Osteoblast (primary cell): Measurements from ENCODE around the gene AIPL1. TPM values are rescaled to one million over a fixed set of nuclear protein-coding genes. Genes with fewer than 3 reads are reported as not detected.

Source experiments
- DNase-seq: peaks from one replicate; pipeline ENCODE4 v3.0.0; 2011; ENCODE audit warnings: low spot score, mixed read lengths; ENCODE audit not compliant: insufficient read length; ENCODE audit errors: missing footprints
- H2AFZ ChIP-seq: 2 replicates; pipeline ENCODE4 v1.6.0; 2011; ENCODE audit warnings: mild to moderate bottlenecking, low read length
- H3K27ac ChIP-seq: 2 replicates; pipeline ENCODE4 v1.5.1; 2011; ENCODE audit warnings: mild to moderate bottlenecking, low read depth, low read length, moderate library complexity
- H3K27me3 ChIP-seq: 2 replicates; pipeline ENCODE4 v1.6.0; 2012; ENCODE audit warnings: mild to moderate bottlenecking, control low read depth, inconsistent platforms, low read length, moderate library complexity; ENCODE audit not compliant: insufficient read depth
- H3K36me3 ChIP-seq: 2 replicates; pipeline ENCODE4 v1.5.1; 2011; ENCODE audit warnings: mild to moderate bottlenecking, low read length, control low read depth, moderate library complexity; ENCODE audit not compliant: insufficient read depth
- H3K4me1 ChIP-seq: 2 replicates; pipeline ENCODE4 v1.5.1; 2011; ENCODE audit warnings: mild to moderate bottlenecking, low read length, control low read depth, moderate library complexity; ENCODE audit not compliant: insufficient read depth
- H3K4me2 ChIP-seq: 2 replicates; pipeline ENCODE4 v1.6.0; 2011; ENCODE audit warnings: mild to moderate bottlenecking, low read length; ENCODE audit not compliant: insufficient read depth
- H3K4me3 ChIP-seq: fragments of 200-600 bp; sonication (generic); 3 replicates; pipeline ENCODE4 v1.5.1; 2012; ENCODE audit warnings: mild to moderate bottlenecking, low read length, inconsistent platforms; ENCODE audit not compliant: insufficient read depth
- H3K79me2 ChIP-seq: 2 replicates; pipeline ENCODE4 v1.6.0; 2012; ENCODE audit warnings: mild to moderate bottlenecking, low read length, control low read depth, inconsistent platforms; ENCODE audit not compliant: insufficient read depth
- H3K9me3 ChIP-seq: 2 replicates; pipeline ENCODE4 v1.5.1; 2011; ENCODE audit warnings: low read depth, low read length, control low read depth
- H4K20me1 ChIP-seq: 2 replicates; pipeline ENCODE4 v1.6.0; 2012; ENCODE audit warnings: mild to moderate bottlenecking, low read length, control low read depth; ENCODE audit not compliant: insufficient read depth
- total RNA-seq: library from RNA; depleted of rRNA; stranded (reverse); fragments of >200 nt; gene quantifications from 2 replicates; pipeline ENCODE4 v1.2.3, GENCODE V29; 2012
- TF ChIP-seq, protein P1 (sequence below): IDR thresholded peaks from 2 replicates; pipeline ENCODE4 v1.5.1; 2011; ENCODE audit warnings: mild to moderate bottlenecking, low read depth, low read length, moderate library complexity; ENCODE audit errors: extremely low read depth

The AIPL1 gene
- total RNA-seq, 1 donor = not detected

DNA sequence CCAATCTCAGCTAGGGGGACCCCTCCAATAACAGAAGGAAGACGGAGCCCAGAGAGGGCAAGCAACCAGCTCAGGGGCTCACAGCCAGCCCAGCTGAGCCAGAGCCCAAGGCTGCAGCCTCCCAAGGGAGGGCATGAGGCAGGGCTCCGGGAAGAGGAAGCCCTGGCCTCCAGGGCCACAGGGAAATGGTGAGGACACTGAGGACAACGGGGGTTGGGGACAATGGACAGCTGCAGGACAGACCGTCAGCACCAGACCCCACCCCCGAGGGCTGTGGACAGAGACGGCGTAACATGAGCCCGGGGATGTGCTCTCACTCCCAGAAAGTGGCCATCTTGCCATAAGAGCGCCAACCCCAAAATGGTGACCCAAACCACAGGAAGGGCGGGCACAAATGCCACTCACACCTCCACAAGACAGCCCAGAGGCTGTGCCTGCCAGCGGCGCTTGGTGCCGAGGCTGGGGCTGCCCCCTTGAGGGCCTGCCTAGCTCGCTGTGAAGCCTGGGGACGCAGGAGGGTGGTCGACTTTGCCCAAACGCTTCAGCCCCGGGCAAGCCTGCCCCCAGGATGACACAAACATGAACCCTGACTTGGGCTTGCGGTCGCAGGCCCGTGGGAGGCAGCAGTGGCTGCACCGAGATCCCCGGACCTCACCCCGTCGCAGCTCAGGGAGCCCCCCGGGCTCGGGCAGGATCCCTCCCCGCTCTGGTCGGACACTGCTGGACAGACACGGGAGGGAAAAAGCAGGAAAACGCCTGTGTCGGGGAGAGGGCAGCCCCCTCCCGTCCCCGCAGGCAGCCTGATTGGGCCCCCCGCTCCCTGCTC, 19.8 kb upstream of the AIPL1 start:
- peaks cover 4% of the 10 kb centered on the region for H3K27me3 ChIP-seq
- H3K79me2 ChIP-seq = no peaks in the 10 kb centered on the region
- TF ChIP-seq, protein P1, sequence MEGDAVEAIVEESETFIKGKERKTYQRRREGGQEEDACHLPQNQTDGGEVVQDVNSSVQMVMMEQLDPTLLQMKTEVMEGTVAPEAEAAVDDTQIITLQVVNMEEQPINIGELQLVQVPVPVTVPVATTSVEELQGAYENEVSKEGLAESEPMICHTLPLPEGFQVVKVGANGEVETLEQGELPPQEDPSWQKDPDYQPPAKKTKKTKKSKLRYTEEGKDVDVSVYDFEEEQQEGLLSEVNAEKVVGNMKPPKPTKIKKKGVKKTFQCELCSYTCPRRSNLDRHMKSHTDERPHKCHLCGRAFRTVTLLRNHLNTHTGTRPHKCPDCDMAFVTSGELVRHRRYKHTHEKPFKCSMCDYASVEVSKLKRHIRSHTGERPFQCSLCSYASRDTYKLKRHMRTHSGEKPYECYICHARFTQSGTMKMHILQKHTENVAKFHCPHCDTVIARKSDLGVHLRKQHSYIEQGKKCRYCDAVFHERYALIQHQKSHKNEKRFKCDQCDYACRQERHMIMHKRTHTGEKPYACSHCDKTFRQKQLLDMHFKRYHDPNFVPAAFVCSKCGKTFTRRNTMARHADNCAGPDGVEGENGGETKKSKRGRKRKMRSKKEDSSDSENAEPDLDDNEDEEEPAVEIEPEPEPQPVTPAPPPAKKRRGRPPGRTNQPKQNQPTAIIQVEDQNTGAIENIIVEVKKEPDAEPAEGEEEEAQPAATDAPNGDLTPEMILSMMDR = no peak
- H3K9me3 ChIP-seq = no peaks in the 10 kb centered on the region
- no peak overlapping the region for H3K27ac ChIP-seq
- peak overlapping the region; percentile 55 for H3K4me3 ChIP-seq
- H3K4me1 ChIP-seq = peaks cover 16% of the 10 kb centered on the region
- peak; percentile 85 for DNase-seq
- H4K20me1 ChIP-seq = no peaks in the 10 kb centered on the region
- H2AFZ ChIP-seq = peak overlapping the region; percentile 59
- H3K36me3 ChIP-seq = peaks cover 5% of the 10 kb centered on the region
- peak overlapping the region; percentile 69 for H3K4me2 ChIP-seq

DNA sequence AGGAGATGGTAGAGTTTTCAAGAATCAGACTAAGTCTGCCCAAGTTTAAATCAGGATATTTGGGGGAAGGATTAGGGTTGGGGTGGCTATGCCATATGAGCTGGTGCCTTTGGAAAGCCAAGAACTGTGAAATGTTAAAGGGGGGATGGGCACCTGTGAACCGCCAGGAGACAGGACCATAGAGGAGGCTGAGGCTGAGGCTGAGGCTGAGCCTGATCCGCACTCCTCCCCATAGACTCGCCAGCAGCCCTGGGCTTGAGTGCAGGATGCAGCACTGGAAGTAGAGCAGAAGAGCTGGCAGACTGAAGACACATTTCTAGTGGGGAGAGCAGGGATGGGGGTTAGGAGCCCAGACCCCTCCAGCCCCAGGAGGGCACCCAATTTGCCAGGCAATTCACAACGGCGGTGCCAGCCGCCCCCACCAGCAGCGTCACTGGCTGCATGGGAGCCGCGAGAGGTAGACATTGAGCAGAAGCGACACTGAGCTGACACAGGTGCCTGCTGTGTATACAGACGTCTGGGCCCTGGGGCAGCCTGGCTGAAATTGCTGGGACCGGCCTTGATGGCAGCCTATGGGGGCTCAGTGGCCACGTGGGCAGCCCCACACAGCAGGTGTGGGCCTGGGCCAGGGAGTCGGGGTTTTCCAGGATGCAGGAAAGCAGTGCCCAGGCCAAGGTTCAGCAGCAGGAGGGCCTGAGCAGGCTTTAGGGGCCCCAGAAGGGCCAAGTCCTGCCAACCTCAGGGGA, 18.5 kb upstream of the AIPL1 start:
- no peak overlapping the region for H3K4me2 ChIP-seq
- H3K79me2 ChIP-seq = no peaks in the 10 kb centered on the region
- peaks cover 4% of the 10 kb centered on the region for H3K27me3 ChIP-seq
- no peak overlapping the region for H3K27ac ChIP-seq
- TF ChIP-seq, protein P1 = no peak
- no peak overlapping the region for H2AFZ ChIP-seq
- H4K20me1 ChIP-seq = no peaks in the 10 kb centered on the region
- peaks cover 16% of the 10 kb centered on the region for H3K4me1 ChIP-seq
- H3K36me3 ChIP-seq = peaks cover 12% of the 10 kb centered on the region
- peak; percentile 74 for DNase-seq
- H3K9me3 ChIP-seq = no peaks in the 10 kb centered on the region
- H3K4me3 ChIP-seq = no peak overlapping the region

DNA sequence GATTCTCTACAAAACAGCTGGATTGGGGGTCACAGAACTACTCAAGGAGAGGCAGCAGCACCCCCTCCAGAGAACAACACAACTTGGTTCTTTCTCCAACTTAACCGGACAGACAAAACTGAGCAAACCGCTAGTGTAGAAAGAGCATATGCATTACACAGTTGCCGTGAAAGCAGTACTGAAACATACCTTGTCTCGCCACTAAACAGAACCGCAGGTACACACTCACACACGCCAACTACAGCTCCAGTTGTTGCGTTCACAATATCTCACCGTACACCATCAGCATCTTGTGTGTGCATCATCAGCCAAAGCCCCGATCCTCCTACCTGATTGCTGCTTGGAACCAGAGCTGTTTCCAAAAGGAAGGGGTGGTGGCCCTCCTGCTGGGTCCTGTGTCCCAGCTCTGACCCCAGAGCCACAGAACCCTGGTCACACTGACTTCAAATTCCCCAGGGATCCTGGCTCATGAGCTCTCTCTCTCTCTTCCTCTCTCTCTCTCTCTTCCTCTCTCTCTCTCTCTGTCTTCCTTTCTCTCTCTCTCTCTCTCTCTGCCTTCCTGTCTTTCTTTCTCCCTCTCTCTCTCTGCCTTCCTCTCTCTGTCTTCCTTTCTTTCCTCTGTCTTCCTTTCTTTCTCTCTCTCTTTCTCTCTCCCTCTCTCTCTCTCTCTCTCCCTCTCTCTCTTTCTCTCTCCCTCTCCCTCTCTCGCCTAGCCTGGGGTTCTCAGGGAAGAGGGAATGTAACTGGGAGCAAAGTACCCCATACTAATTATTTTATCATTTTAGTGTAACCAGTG, 17.7 kb upstream of the AIPL1 start:
- peaks cover 16% of the 10 kb centered on the region for H3K4me1 ChIP-seq
- peaks cover 4% of the 10 kb centered on the region for H3K27me3 ChIP-seq
- H4K20me1 ChIP-seq = no peaks in the 10 kb centered on the region
- H3K79me2 ChIP-seq = no peaks in the 10 kb centered on the region
- no peak overlapping the region for H3K4me3 ChIP-seq
- H3K4me2 ChIP-seq = no peak overlapping the region
- H3K27ac ChIP-seq = no peak overlapping the region
- H3K36me3 ChIP-seq = peaks cover 14% of the 10 kb centered on the region
- DNase-seq = peak; percentile 62
- no peak overlapping the region for H2AFZ ChIP-seq
- TF ChIP-seq, protein P1 = no peak
- H3K9me3 ChIP-seq = no peaks in the 10 kb centered on the region
